Keratinocyte (primary cell): Measurements from ENCODE around the gene C4orf36. TPM values are rescaled to one million over a fixed set of nuclear protein-coding genes. Genes with fewer than 3 reads are reported as not detected.

Experiments
- DNase-seq: peaks from one replicate; pipeline ENCODE4 v3.0.0-alpha.2; 2011; ENCODE audit warnings: low read depth, missing footprints, low spot score
- FAIRE-seq: peaks from 2 replicates; lab custom pipeline; 2011; peaks lifted over from hg19 to GRCh38; lab: Jason Lieb, UNC
- H2AFZ ChIP-seq: 2 replicates; pipeline ENCODE4 v1.6.0; 2012; ENCODE audit warnings: low read length, control low read depth, inconsistent platforms; ENCODE audit not compliant: control insufficient read depth
- H3K27ac ChIP-seq: 2 replicates; pipeline ENCODE4 v1.5.1; 2011; ENCODE audit warnings: low read length; ENCODE audit not compliant: control insufficient read depth, insufficient read depth
- H3K27me3 ChIP-seq: 3 replicates; pipeline ENCODE4 v1.6.0; 2011; ENCODE audit warnings: low read length; ENCODE audit not compliant: control insufficient read depth, insufficient read depth; ENCODE audit errors: extremely low read depth
- H3K36me3 ChIP-seq, 2 experiments: 2 replicates in 1 of 2; 3 replicates in 1 of 2; pipeline ENCODE4 v1.5.1; 2011; ENCODE audit warnings: low read length in 2 of 2, mild to moderate bottlenecking in 1 of 2; ENCODE audit not compliant: control insufficient read depth in 2 of 2, insufficient read depth in 2 of 2; ENCODE audit errors: extremely low read depth in 1 of 2
- H3K4me1 ChIP-seq: 3 replicates; pipeline ENCODE4 v1.5.1; 2011; ENCODE audit warnings: low read length; ENCODE audit not compliant: control insufficient read depth, insufficient read depth; ENCODE audit errors: extremely low read depth
- H3K4me2 ChIP-seq: 3 replicates; pipeline ENCODE4 v1.6.0; 2011; ENCODE audit warnings: low read depth, low read length; ENCODE audit not compliant: control insufficient read depth, insufficient read depth; ENCODE audit errors: extremely low read depth
- H3K4me3 ChIP-seq, 3 experiments: fragments of 200-600 bp in 1 of 3; sonication (generic) in 1 of 3; 2 replicates in 2 of 3; 3 replicates in 1 of 3; pipeline ENCODE4 v1.5.1; 2011 to 2016; ENCODE audit warnings: low read length in 3 of 3, mild to moderate bottlenecking in 3 of 3, control low read depth in 2 of 3, inconsistent platforms in 1 of 3, low read depth in 1 of 3, mixed read lengths in 1 of 3, mixed run types in 1 of 3, moderate library complexity in 1 of 3; ENCODE audit not compliant: control insufficient read depth in 2 of 3, insufficient read depth in 2 of 3; ENCODE audit errors: extremely low read depth in 1 of 3
- H3K79me2 ChIP-seq: 2 replicates; pipeline ENCODE4 v1.6.0; 2012; ENCODE audit warnings: low read length; ENCODE audit not compliant: control insufficient read depth, insufficient read depth
- H3K9ac ChIP-seq: 3 replicates; pipeline ENCODE4 v1.6.0; 2011; ENCODE audit warnings: low read length; ENCODE audit not compliant: control insufficient read depth, insufficient read depth; ENCODE audit errors: extremely low read depth
- H3K9me1 ChIP-seq: 3 replicates; pipeline ENCODE4 v1.6.0; 2011; ENCODE audit warnings: low read length; ENCODE audit not compliant: control insufficient read depth, insufficient read depth; ENCODE audit errors: extremely low read depth
- H3K9me3 ChIP-seq: 2 replicates; pipeline ENCODE4 v1.5.1; 2012; ENCODE audit warnings: low read depth, low read length; ENCODE audit not compliant: control insufficient read depth
- H4K20me1 ChIP-seq: 3 replicates; pipeline ENCODE4 v1.6.0; 2011; ENCODE audit warnings: low read length; ENCODE audit not compliant: control insufficient read depth, insufficient read depth; ENCODE audit errors: extremely low read depth
- CTCF ChIP-seq, 3 experiments: IDR thresholded peaks in 1 of 3; conservative IDR thresholded peaks in 1 of 3; optimal IDR thresholded peaks in 1 of 3; 2 replicates in 2 of 3; 3 replicates in 1 of 3; pipeline versions ENCODE3 to v1.5.1; 2011; ENCODE audit warnings: low read length in 3 of 3, mild to moderate bottlenecking in 3 of 3, moderate library complexity in 2 of 3, control low read depth in 1 of 3, inconsistent platforms in 1 of 3; ENCODE audit not compliant: insufficient read depth in 2 of 3; ENCODE audit errors: extremely low read depth in 1 of 3
- EZH2 ChIP-seq: IDR thresholded peaks from one replicate; pipeline ENCODE4 v1.6.1; 2012; ENCODE audit warnings: inconsistent platforms, mild to moderate bottlenecking, low read length, moderate library complexity
- dilution Hi-C: fragments of 300-500 bp; cut with MboI; formaldehyde crosslinking; loops from one replicate; pipeline ENCODE4 v1.7.0; 2020; ENCODE audit warnings: low sequenced_read_pairs; ENCODE audit not compliant: extremely low pct_ligation_motif_present
- polyA plus RNA-seq, 5 experiments: library from polyadenylated mRNA; depleted of rRNA in 3 of 5; stranded (reverse) in 3 of 5; stranded (forward) in 1 of 5; unstranded in 1 of 5; fragments of >200 nt; gene quantifications; 1 replicate in 1 of 5; 2 replicates in 3 of 5; 3 replicates in 1 of 5; pipeline versions ENCODE4 v1.2.1 to v1.2.3, GENCODE V29; 2011 to 2012; ENCODE audit warnings: missing spikeins in 2 of 5, low read depth in 1 of 5, low replicate concordance in 1 of 5

The C4orf36 gene
- polyA plus RNA-seq, 1 donor (not counting 4 experiments of a cell fraction or from before 2014, with no cell fraction given), result 1.2 TPM

GRCh38 chr4:86855572-86855971 lies 36.6 kb downstream of the C4orf36 start:
- Histone ChIP-seq H3K9ac (no peak overlapping the region), H3K36me3 (no peaks in the 10 kb centered on the region), H3K4me3 (no peak overlapping the region), H3K27ac (no peak overlapping the region), H3K79me2 (no peaks in the 10 kb centered on the region), H4K20me1 (no peaks in the 10 kb centered on the region), H3K4me1 (peaks cover 30% of the 10 kb centered on the region), H3K27me3 (no peaks in the 10 kb centered on the region), H2AFZ (no peak overlapping the region), H3K9me1 (no peaks in the 10 kb centered on the region), H3K4me2 (peak overlapping the region; percentile 44), H3K9me3 (no peaks in the 10 kb centered on the region)
- FAIRE-seq, result peak; percentile 73
- DNase-seq, result no peak
- TF ChIP-seq EZH2, result no peak
- dilution Hi-C loops, result no loop called here

GRCh38 chr4:86853209-86853608 lies 39.0 kb downstream of the C4orf36 start:
- Histone ChIP-seq H3K4me2 (no peak overlapping the region), H3K4me1 (peaks cover 47% of the 10 kb centered on the region), H3K79me2 (peaks cover 20% of the 10 kb centered on the region), H3K9me1 (no peaks in the 10 kb centered on the region), H3K27ac (no peak overlapping the region), H2AFZ (no peak overlapping the region), H4K20me1 (no peaks in the 10 kb centered on the region), H3K36me3 (no peaks in the 10 kb centered on the region), H3K9ac (no peak overlapping the region), H3K9me3 (no peaks in the 10 kb centered on the region), H3K4me3 (no peak overlapping the region), H3K27me3 (no peaks in the 10 kb centered on the region)
- TF ChIP-seq EZH2 (no peak), CTCF (optimal IDR thresholded peaks at IDR 0.05 in 1 of 3, IDR thresholded peaks at IDR 0.05 in 1 of 3, conservative IDR thresholded peaks at IDR 0.05 in 1 of 3; ENCODE audit: extremely low read depth in 1 of 3, insufficient read depth in 2 of 3, low read length in 3 of 3) (no peak)
- FAIRE-seq (no peak), DNase-seq (no peak)
- dilution Hi-C loops, result no loop called here
